Memory B cell (primary cell): ENCODE measurements around the gene DUSP7.
"Not testable (repeated sequence)": the region's sequence is repeated elsewhere in the genome, so short reads cannot be mapped to it uniquely, and the experiment has no call there.

Source experiments
- ATAC-seq: fragments of 150-1000 bp; cut with Tn5 transposase; 2 replicates; pipeline ENCODE4 v1.10.0; 2021; ENCODE audit warnings: low read depth, mild to moderate bottlenecking, moderate library complexity
- DNase-seq, 2 donors: peaks; one replicate each; pipeline ENCODE4 v3.0.0; 2022; ENCODE audit warnings: low spot score in 2 of 2
- H3K27ac Mint-ChIP-seq: one replicate; pipeline ENCODE4 v1.8.0; 2022; ENCODE audit warnings: mild to moderate bottlenecking, moderate library complexity, mixed read lengths
- H3K27me3 Mint-ChIP-seq: one replicate; pipeline ENCODE4 v1.8.0; 2022; ENCODE audit warnings: mixed read lengths
- H3K36me3 Mint-ChIP-seq: one replicate; pipeline ENCODE4 v1.8.0; 2022; ENCODE audit warnings: mild to moderate bottlenecking, mixed read lengths
- H3K4me1 Mint-ChIP-seq: one replicate; pipeline ENCODE4 v1.8.0; 2022; ENCODE audit warnings: mixed read lengths
- H3K4me3 Mint-ChIP-seq: one replicate; pipeline ENCODE4 v1.8.0; 2022; ENCODE audit warnings: mild to moderate bottlenecking, moderate library complexity, mixed read lengths
- H3K9me3 Mint-ChIP-seq: one replicate; pipeline ENCODE4 v1.8.0; 2022; ENCODE audit warnings: mixed read lengths

The DUSP7 gene

DNA sequence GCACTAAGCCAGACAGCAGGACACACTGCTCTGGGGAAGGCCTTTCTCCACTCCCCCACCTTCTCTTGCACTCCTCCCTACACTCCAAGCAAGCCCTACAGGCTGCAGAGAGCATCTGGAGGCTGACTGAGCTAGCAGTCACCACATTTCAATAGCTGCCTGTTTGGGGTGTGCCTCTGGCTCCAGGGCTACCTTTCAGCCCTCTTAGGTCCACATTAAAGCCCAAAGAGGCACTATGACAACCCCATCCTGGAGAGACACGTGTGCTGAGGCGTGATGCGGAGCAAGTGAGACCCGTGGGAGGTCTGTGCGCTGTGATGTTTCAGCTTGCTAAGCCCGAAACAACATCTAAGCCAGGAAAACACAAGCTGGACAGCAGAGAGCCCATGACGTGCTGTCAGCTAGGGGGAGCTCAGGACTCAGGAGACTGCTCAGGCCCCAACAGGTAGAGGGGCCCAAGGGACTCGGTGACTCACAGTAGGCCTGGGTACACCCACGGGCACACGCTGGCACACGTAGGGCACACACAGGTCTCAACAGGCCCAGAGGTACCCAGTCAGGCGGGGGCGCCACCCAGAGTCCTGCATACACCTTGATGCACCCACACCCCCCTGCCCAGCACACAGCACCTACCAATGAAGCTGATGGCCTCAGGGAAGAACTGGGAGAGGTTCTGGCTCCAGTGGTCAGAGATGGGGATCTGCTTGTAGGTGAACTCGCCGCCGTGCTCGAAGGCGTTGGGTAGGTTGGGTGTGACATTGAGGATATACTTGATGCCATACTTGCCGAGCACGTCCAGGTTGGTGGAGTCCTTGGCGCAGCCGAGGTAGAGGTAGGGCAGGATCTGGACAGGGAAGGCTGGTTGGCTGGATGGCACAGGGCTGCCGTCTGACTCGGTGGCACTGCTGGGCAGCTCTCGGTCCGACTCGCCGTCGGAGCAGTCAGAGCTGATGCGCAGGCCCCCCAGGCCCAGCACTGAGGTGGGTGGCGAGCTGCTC is 2.8 kb downstream of the DUSP7 start:
- peaks cover 33% of the 10 kb centered on the region for H3K4me1 Mint-ChIP-seq
- H3K9me3 Mint-ChIP-seq, result no peaks in the 10 kb centered on the region
- no peak for ATAC-seq
- H3K27me3 Mint-ChIP-seq, result no peaks in the 10 kb centered on the region
- no peak for DNase-seq
- peaks cover 10% of the 10 kb centered on the region for H3K36me3 Mint-ChIP-seq
- H3K4me3 Mint-ChIP-seq, result peak overlapping the region; percentile 31
- H3K27ac Mint-ChIP-seq, result peak overlapping the region; percentile 58

DNA sequence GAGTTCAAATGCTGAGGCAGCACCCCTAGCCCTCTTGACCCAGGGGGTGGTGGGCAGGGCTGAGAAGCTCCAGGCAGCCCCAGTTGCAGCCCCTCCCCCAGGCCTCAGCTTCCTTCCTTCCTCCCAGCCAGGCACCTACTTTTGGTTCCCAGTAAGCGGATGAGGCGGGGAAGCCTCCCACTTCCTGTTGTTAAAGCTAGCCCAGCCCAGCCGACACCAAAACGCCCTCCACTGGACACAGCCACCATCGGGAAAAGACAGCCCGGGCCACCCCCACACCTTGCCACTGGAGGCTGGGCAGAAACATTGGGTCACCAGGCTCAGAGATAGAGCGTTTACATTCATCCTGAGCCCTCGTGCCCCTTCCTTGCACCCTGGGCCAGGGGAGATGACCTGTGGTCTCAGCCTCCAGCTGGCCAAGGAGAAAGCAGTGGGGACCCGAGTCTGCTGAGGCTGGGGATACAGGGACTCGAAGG is 3.5 kb downstream of the DUSP7 start:
- Mint-ChIP-seq H3K27ac (peak overlapping the region; percentile 58), H3K4me1 (peaks cover 33% of the 10 kb centered on the region), H3K27me3 (no peaks in the 10 kb centered on the region), H3K36me3 (peaks cover 10% of the 10 kb centered on the region), H3K4me3 (peak overlapping the region; percentile 63), H3K9me3 (no peaks in the 10 kb centered on the region)
- DNase-seq, result no peak
- ATAC-seq, result no peak

- Mint-ChIP-seq H3K27me3 (no peaks in the 10 kb centered on the region), H3K4me1 (peaks cover 32% of the 10 kb centered on the region), H3K36me3 (peaks cover 10% of the 10 kb centered on the region), H3K9me3 (no peaks in the 10 kb centered on the region), H3K27ac (peak overlapping the region; percentile 58), H3K4me3 (no peak overlapping the region)
- ATAC-seq, result no peak
- DNase-seq, result no peak
Measured at GRCh38 chr3:52051444-52051843, 4.9 kb downstream of the DUSP7 start.

GRCh38 chr3:52050571-52050970 is 5.8 kb downstream of the DUSP7 start:
- Mint-ChIP-seq H3K4me1 (peaks cover 32% of the 10 kb centered on the region), H3K27me3 (no peaks in the 10 kb centered on the region), H3K9me3 (no peaks in the 10 kb centered on the region), H3K27ac (no peak overlapping the region), H3K36me3 (peaks cover 10% of the 10 kb centered on the region), H3K4me3 (no peak overlapping the region)
- DNase-seq (no peak), ATAC-seq (no peak)

GRCh38 chr3:52049503-52049902 is 6.9 kb downstream of the DUSP7 start:
- no peaks in the 10 kb centered on the region for H3K27me3 Mint-ChIP-seq
- peaks cover 10% of the 10 kb centered on the region for H3K36me3 Mint-ChIP-seq
- ATAC-seq (no peak), DNase-seq (no peak)
- H3K27ac Mint-ChIP-seq, result no peak overlapping the region
- H3K9me3 Mint-ChIP-seq, result no peaks in the 10 kb centered on the region
- peaks cover 29% of the 10 kb centered on the region for H3K4me1 Mint-ChIP-seq
- no peak overlapping the region for H3K4me3 Mint-ChIP-seq

GRCh38 chr3:52047295-52047960 is 8.9 kb downstream of the DUSP7 start:
- no peak for DNase-seq
- no peak for ATAC-seq

DNA sequence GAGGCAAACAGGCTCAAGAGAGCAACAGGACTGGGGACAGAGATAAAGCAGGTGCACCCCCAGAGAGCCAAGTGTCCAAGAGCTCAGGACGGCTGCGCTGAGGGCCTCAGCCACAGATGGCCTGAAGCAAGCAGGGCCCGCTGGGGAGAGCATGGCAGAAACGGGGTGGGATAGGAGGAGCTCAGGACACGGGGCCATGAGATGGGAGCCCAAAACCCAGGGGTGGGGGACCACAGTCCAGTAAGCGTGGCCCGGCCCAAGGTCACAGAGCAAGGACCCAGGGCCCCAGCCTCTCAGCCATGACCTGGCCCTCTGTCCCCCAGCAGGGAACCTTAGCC is 9.5 kb downstream of the DUSP7 start:
- H3K27me3 Mint-ChIP-seq, result peaks cover 2% of the 10 kb centered on the region
- peaks cover 8% of the 10 kb centered on the region for H3K36me3 Mint-ChIP-seq
- no peak overlapping the region for H3K27ac Mint-ChIP-seq
- DNase-seq, result no peak
- no peak overlapping the region for H3K4me3 Mint-ChIP-seq
- ATAC-seq, result no peak
- peaks cover 10% of the 10 kb centered on the region for H3K4me1 Mint-ChIP-seq
- no peaks in the 10 kb centered on the region for H3K9me3 Mint-ChIP-seq

More at GRCh38 chr3:52047295-52047960, 8.9 kb downstream of the DUSP7 start:
- Mint-ChIP-seq H3K4me1 (peaks cover 12% of the 10 kb centered on the region), H3K27ac (no peak overlapping the region), H3K27me3 (no peaks in the 10 kb centered on the region), H3K36me3 (peaks cover 10% of the 10 kb centered on the region), H3K4me3 (no peak overlapping the region), H3K9me3 (no peaks in the 10 kb centered on the region)

GRCh38 chr3:52046186-52046901 is 10.0 kb downstream of the DUSP7 start:
- Mint-ChIP-seq H3K4me3 (no peak overlapping the region), H3K4me1 (peaks cover 11% of the 10 kb centered on the region), H3K27me3 (peaks cover 2% of the 10 kb centered on the region), H3K27ac (no peak overlapping the region), H3K9me3 (no peaks in the 10 kb centered on the region), H3K36me3 (peaks cover 8% of the 10 kb centered on the region)
- DNase-seq (no peak), ATAC-seq (no peak)

- peaks cover 2% of the 10 kb centered on the region for H3K27me3 Mint-ChIP-seq
- peaks cover 11% of the 10 kb centered on the region for H3K4me1 Mint-ChIP-seq
- no peak overlapping the region for H3K27ac Mint-ChIP-seq
- DNase-seq (no peak), ATAC-seq (no peak)
- no peaks in the 10 kb centered on the region for H3K9me3 Mint-ChIP-seq
- no peak overlapping the region for H3K4me3 Mint-ChIP-seq
- H3K36me3 Mint-ChIP-seq, result peaks cover 6% of the 10 kb centered on the region
Measured at GRCh38 chr3:52044869-52045619, 11.3 kb downstream of the DUSP7 start.

GRCh38 chr3:52043750-52044149 is 12.6 kb downstream of the DUSP7 start:
- no peak overlapping the region for H3K4me3 Mint-ChIP-seq
- H3K9me3 Mint-ChIP-seq, result no peaks in the 10 kb centered on the region
- H3K27me3 Mint-ChIP-seq, result peaks cover 2% of the 10 kb centered on the region
- ATAC-seq (no peak), DNase-seq (no peak)
- peaks cover 9% of the 10 kb centered on the region for H3K4me1 Mint-ChIP-seq
- no peak overlapping the region for H3K27ac Mint-ChIP-seq
- no peaks in the 10 kb centered on the region for H3K36me3 Mint-ChIP-seq

DNA sequence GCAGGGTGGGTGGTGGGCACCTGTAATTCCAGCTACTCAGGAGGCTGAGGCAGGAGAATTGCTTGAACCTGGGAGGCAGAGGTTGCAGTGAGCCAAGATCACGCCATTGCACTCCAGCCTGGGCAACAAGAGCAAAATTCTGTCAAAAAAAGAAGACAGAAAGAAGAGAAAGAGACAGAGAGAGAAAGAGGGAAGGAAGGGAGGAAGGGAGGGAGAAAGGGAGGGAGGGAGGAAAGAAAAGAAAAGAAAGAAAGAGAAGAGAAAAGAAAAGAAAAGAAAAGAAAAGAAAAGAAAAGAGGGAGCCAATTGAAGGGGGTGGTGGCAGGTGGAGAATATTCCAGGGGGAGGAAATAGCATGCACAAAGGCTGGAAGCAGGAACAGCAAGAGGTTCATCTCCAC is 13.3 kb downstream of the DUSP7 start:
- not testable (repeated sequence) for H3K4me3 Mint-ChIP-seq, H3K27ac Mint-ChIP-seq, H3K9me3 Mint-ChIP-seq, H3K4me1 Mint-ChIP-seq, DNase-seq, H3K27me3 Mint-ChIP-seq, ATAC-seq, H3K36me3 Mint-ChIP-seq

DNA sequence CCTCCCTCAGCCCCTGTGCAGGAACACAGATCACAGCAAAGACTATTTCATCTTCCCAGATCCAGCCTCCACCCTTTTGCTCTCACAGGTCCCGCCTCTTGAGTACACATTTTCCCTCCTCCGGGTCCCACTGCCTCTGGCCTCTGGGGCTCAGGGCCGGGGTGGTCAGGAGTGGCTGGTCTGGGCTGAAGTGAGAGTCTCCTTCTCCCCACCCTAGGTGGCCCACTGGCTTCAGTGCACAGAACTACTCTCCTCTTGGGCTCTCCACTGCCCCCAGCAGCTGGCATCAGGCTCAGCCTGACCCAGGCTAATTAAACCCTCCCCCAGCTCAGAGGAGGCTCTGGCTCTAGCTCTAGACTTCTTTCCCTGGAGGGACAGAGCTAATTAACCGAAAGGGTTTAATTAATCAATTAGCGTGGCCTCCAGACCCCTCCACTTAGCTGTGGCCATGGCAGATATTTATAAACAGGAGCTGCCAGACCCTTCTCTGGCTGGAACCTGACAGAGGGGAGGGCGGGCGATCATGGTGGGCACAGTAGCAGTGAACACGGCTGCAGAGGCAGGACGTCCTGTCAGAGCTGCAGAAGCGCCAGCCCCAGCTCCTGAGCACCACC is 15.1 kb downstream of the DUSP7 start:
- no peak for DNase-seq
- Mint-ChIP-seq H3K4me3 (no peak overlapping the region), H3K27me3 (peaks cover 2% of the 10 kb centered on the region), H3K9me3 (no peaks in the 10 kb centered on the region), H3K4me1 (peaks cover 6% of the 10 kb centered on the region), H3K27ac (no peak overlapping the region), H3K36me3 (no peaks in the 10 kb centered on the region)
- ATAC-seq, result no peak

DNA sequence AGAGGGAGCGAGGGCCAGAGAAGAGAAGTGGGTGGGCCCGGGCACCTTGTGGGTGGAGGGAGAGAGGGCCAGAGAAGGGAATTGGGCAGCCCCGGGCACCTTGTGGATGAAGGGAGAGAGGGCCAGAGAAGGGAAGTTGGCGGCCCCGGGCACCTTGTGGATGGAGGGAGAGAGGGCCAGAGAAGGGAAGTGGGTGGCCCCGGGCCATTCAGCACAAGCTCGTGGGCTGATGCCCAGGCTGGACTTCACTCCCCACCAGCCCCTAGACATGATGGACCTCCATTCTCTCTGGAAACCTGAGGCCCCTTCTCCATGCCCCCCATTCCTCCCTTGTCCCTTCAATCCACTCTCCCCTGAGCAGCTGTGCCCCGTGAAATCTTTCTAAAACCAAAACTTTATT is 15.8 kb downstream of the DUSP7 start:
- no peak for DNase-seq
- no peak for ATAC-seq
- Mint-ChIP-seq H3K36me3 (no peaks in the 10 kb centered on the region), H3K4me1 (peaks cover 8% of the 10 kb centered on the region), H3K4me3 (no peak overlapping the region), H3K9me3 (no peaks in the 10 kb centered on the region), H3K27me3 (peaks cover 2% of the 10 kb centered on the region), H3K27ac (no peak overlapping the region)
